NCI-H2081 treated with DMSO at 0.1 percent for 48 hours (cell line): ENCODE data around the gene PADI6.
"Not testable (repeated sequence)": the region's sequence is repeated elsewhere in the genome, so short reads cannot be mapped to it uniquely, and the experiment has no call there.

Experiments
- DNase-seq: peaks from one replicate; lab custom pipeline; 2025; lab: John Stamatoyannopoulos, UW

The PADI6 gene

GRCh38 chr1:17371896-17372295 is at the start of gene PADI6:
Gene PADI6 (plus strand): TSS chr1:17372196. CDS start chr1:17372246, 50 bp downstream.
- DNase-seq, result no peak

- DNase-seq, result no peak
Observed at GRCh38 chr1:17328855-17329254, 43.1 kb upstream of the PADI6 start.

GRCh38 chr1:17329610-17330009 is 42.4 kb upstream of the PADI6 start:
- no peak for DNase-seq

GRCh38 chr1:17330856-17331255 is 41.1 kb upstream of the PADI6 start:
- DNase-seq, result no peak

GRCh38 chr1:17333081-17333480 is 38.9 kb upstream of the PADI6 start:
- no peak for DNase-seq

GRCh38 chr1:17335821-17336710 is 35.9 kb upstream of the PADI6 start:
- DNase-seq, result no peak

- DNase-seq, result no peak
Observed at GRCh38 chr1:17338706-17339493, 33.1 kb upstream of the PADI6 start.

- no peak for DNase-seq
Observed at GRCh38 chr1:17339521-17339920, 32.5 kb upstream of the PADI6 start.

GRCh38 chr1:17340358-17340757 is 31.6 kb upstream of the PADI6 start:
- DNase-seq, result no peak

- DNase-seq, result no peak
Observed at GRCh38 chr1:17342014-17342441, 30.0 kb upstream of the PADI6 start.

GRCh38 chr1:17345506-17345905 is 26.5 kb upstream of the PADI6 start:
- not testable (repeated sequence) for DNase-seq

- DNase-seq, result no peak
Observed at GRCh38 chr1:17346046-17346789, 25.8 kb upstream of the PADI6 start.

GRCh38 chr1:17347769-17348592 is 24.0 kb upstream of the PADI6 start:
- no peak for DNase-seq

- no peak for DNase-seq
Observed at GRCh38 chr1:17348593-17349234, 23.3 kb upstream of the PADI6 start.

- no peak for DNase-seq
Observed at GRCh38 chr1:17350083-17350482, 21.9 kb upstream of the PADI6 start.

- no peak for DNase-seq
Observed at GRCh38 chr1:17350928-17351446, 21.0 kb upstream of the PADI6 start.

- DNase-seq, result no peak
Observed at GRCh38 chr1:17351598-17352324, 20.2 kb upstream of the PADI6 start.

GRCh38 chr1:17352419-17352909 is 19.5 kb upstream of the PADI6 start:
- DNase-seq, result no peak

- no peak for DNase-seq
Observed at GRCh38 chr1:17355898-17356297, 16.1 kb upstream of the PADI6 start.
